ENCODE measurements around the gene APOBEC4.

DNA sequence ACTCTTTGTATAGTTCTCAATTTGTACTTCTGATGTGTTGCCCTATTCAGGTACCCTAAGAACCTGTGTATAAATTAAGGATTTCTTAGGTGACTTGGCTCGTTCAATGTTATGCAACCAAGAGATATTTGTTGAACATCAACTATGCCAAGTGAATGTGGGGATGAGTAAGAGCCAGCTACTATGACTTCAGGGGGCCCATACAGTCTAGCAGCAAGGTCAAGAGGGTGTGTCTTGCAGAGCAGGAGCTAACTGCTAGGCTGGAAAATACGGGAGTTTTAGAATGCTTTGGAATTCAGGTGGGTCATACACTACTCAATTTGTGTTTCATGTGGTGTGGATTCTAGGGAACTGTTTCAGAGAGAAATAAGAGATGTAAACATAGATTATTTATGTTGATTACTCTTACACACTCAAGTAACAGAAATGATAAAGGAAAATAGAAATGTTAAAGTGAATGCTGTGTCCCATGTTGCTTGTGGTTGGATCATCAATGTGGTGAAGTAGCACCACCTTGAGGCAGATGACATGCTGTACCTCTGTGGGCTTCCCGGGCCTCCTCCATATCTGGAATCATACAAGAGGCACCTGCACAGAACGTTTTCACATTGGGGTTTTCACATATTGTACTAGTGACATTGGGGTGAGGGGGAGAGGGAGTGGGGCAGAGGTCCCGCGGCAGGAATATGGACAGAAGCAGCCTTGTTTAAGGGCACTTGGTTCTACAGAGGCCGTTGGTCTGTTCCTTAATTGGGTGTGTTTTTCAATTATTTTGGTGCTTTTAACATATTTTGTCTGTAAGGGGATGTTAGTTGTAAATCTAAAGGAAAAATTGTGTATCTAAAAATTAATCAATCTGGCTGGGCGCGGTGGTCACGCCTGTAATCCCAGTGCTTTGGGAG is 30.0 kb downstream of the APOBEC4 start:
- peak; percentile 87 for TF ChIP-seq CTCF (conservative IDR thresholded peaks at IDR 0.05)
- no peak for TF ChIP-seq EZH2 (IDR thresholded peaks at IDR 0.05; ENCODE audit: low read depth)

Data from PC-9 (cell line).